Naive thymus-derived CD4-positive, alpha-beta T cell (primary cell): ENCODE results near the gene INTS13. TPM values are rescaled to one million over a fixed set of nuclear protein-coding genes. Genes with fewer than 3 reads are reported as not detected.

Experiments used
- ATAC-seq: fragments of 150-1000 bp; cut with Tn5 transposase; 2 replicates; pipeline ENCODE4 v1.10.0; 2021; ENCODE audit warnings: mild to moderate bottlenecking, moderate library complexity
- CTCF ChIA-PET: fragments of 350-600 bp; sonication (Branson Sonifier 250); formaldehyde crosslinking; loops from one replicate; lab custom pipeline; 2021; ENCODE audit warnings: antibody characterized with exemption; lab: Charles Lee
- POLR2A ChIA-PET: fragments of 350-600 bp; sonication (Branson Sonifier 250); formaldehyde crosslinking; loops from one replicate; lab custom pipeline; 2021; ENCODE audit warnings: antibody characterized with exemption, inconsistent platforms; lab: Charles Lee
- DNase-seq, 9 donors: peaks; one replicate each; pipeline versions ENCODE4 v3.0.0 to v3.0.0-alpha.2; 2020 to 2022; ENCODE audit warnings: mixed read lengths in 1 of 9
- H3K27ac ChIP-seq: one replicate; pipeline ENCODE4 v1.7.0; 2013; ENCODE audit warnings: mild to moderate bottlenecking, low read depth, low read length, moderate library complexity
- H3K27me3 ChIP-seq, 2 donors: one replicate each; pipeline ENCODE4 v1.7.0; 2013; ENCODE audit warnings: low read length in 2 of 2, mild to moderate bottlenecking in 2 of 2, moderate library complexity in 2 of 2; ENCODE audit not compliant: control insufficient read depth in 2 of 2, insufficient read depth in 2 of 2
- H3K36me3 ChIP-seq, 3 experiments: 1 replicate in 2 of 3; 2 replicates in 1 of 3; pipeline ENCODE4 v1.7.0; 2013; ENCODE audit warnings: low read length in 3 of 3, mild to moderate bottlenecking in 3 of 3, moderate library complexity in 1 of 3; ENCODE audit not compliant: insufficient read depth in 3 of 3, control insufficient read depth in 2 of 3
- H3K4me1 ChIP-seq, 2 donors: one replicate each; pipeline ENCODE4 v1.7.0; 2013; ENCODE audit warnings: low read length in 2 of 2, mild to moderate bottlenecking in 2 of 2, moderate library complexity in 1 of 2; ENCODE audit not compliant: control insufficient read depth in 2 of 2, insufficient read depth in 2 of 2
- H3K4me3 ChIP-seq: 2 replicates; pipeline ENCODE4 v1.7.0; 2013; ENCODE audit warnings: mild to moderate bottlenecking, low read length
- H3K9me3 ChIP-seq, 3 experiments: 1 replicate in 2 of 3; 2 replicates in 1 of 3; pipeline ENCODE4 v1.7.0; 2013; ENCODE audit warnings: low read length in 3 of 3; ENCODE audit not compliant: control insufficient read depth in 2 of 3
- H3K27ac Mint-ChIP-seq, 9 donors: one replicate each; pipeline ENCODE4 v1.8.0; 2020 to 2022; ENCODE audit warnings: mixed read lengths in 9 of 9, mild to moderate bottlenecking in 8 of 9, moderate library complexity in 5 of 9, inconsistent platforms in 2 of 9
- H3K27me3 Mint-ChIP-seq, 5 donors: one replicate each; pipeline ENCODE4 v1.8.0; 2021 to 2022; ENCODE audit warnings: mixed read lengths in 5 of 5, mild to moderate bottlenecking in 1 of 5
- H3K36me3 Mint-ChIP-seq, 5 donors: one replicate each; pipeline ENCODE4 v1.8.0; 2020 to 2022; ENCODE audit warnings: mixed read lengths in 5 of 5, mild to moderate bottlenecking in 3 of 5, inconsistent platforms in 1 of 5
- H3K4me1 Mint-ChIP-seq, 7 donors: one replicate each; pipeline ENCODE4 v1.8.0; 2020 to 2022; ENCODE audit warnings: mixed read lengths in 7 of 7, mild to moderate bottlenecking in 3 of 7, inconsistent platforms in 1 of 7
- H3K4me3 Mint-ChIP-seq, 10 donors: one replicate each; pipeline ENCODE4 v1.8.0; 2020 to 2022; ENCODE audit warnings: mild to moderate bottlenecking in 10 of 10, mixed read lengths in 10 of 10, moderate library complexity in 6 of 10, inconsistent platforms in 2 of 10
- H3K9me3 Mint-ChIP-seq, 11 donors: one replicate each; pipeline ENCODE4 v1.8.0; 2020 to 2022; ENCODE audit warnings: mixed read lengths in 11 of 11, mild to moderate bottlenecking in 4 of 11, inconsistent platforms in 1 of 11, moderate library complexity in 1 of 11
- intact Hi-C, 2 donors: fragments of 100-400 bp; cut with micrococcal nuclease; formaldehyde crosslinking; loops; one replicate each; pipeline ENCODE4 v1.15.1; 2023
- polyA plus RNA-seq, 2 donors: library from polyadenylated mRNA; unstranded; fragments of 300-500 nt; fragmentation: Illumina TruSeq; gene quantifications; one replicate each; pipeline ENCODE4 v1.2.3, GENCODE V29; 2021
- total RNA-seq, 6 experiments: library from RNA in 5 of 6; stranded (reverse) in 5 of 6; gene quantifications; 1 replicate in 5 of 6; 2 replicates in 1 of 6; pipeline ENCODE4 v1.2.3 and lab custom pipeline; 2021 to 2026

Gene INTS13
- total RNA-seq (10 to 100 TPM; 13.2 to 46.7 (median 19.0) TPM), polyA plus RNA-seq (10 to 100 TPM; 18.5 to 25.8 TPM), total RNA-seq (lab: John Stamatoyannopoulos, UW) (21.1 reads per million, percentile 51 among the genes with 10 or more reads in this experiment)

GRCh38 chr12:26937863-26938700, at the start of gene INTS13, which contains the start of gene FGFR1OP2:
INTS13 (minus strand) TSS chr12:26937981; CDS start chr12:26936803, 1,178 bp downstream.
FGFR1OP2 (plus strand) TSS chr12:26938470; CDS start chr12:26954159, 15,689 bp downstream.
- Histone ChIP-seq H3K4me3 (peak within 1 kb of the TSS; percentile 96), H3K36me3 (peaks cover 0 to 12% (median 0%) of the 10 kb centered on the region in 3 experiments), H3K27me3 (no peaks in the 10 kb centered on the region), H3K27ac (peak within 1 kb of the TSS; percentile 94), H3K4me1 (peaks cover 32 to 35% of the 10 kb centered on the region in 2 donors), H3K9me3 (no peaks in the 10 kb centered on the region)
- ChIA-PET CTCF (no interaction called here), POLR2A (interaction anchor here (0.9 to 1.1 kb wide), 5 partner anchors 84 to 308 kb away, joined by 3 to 6 read pairs (median 4); partner anchors contain the start of genes ITPR2 and MED21)
- intact Hi-C loops: loop anchor here (1.0 to 10.0 kb wide), 16 partner anchors 34 to 1886 kb away; partner anchors contain the start of genes ITPR2 (in 2 of the 2), MRPS35 (in 2 of the 2), PPFIBP1 (in 2 of the 2) and STK38L (in 2 of the 2)
- H3K4me1 Mint-ChIP-seq: peaks cover 42 to 79% (median 68%) of the 10 kb centered on the region in 7 donors
- DNase-seq (peak; percentile 82 to 96 (median 93)), ATAC-seq (peak; percentile 95)
- H3K9me3 Mint-ChIP-seq: peaks cover 0 to 2% (median 0%) of the 10 kb centered on the region in 11 donors
- H3K27me3 Mint-ChIP-seq: peaks cover 0 to 3% (median 0%) of the 10 kb centered on the region in 5 donors
- peak within 1 kb of the TSS; percentile 91 to 99 (median 95) for H3K27ac Mint-ChIP-seq
- peaks cover 6 to 25% (median 8%) of the 10 kb centered on the region in 5 donors for H3K36me3 Mint-ChIP-seq
- peak within 1 kb of the TSS; percentile 87 to 99 (median 97) for H3K4me3 Mint-ChIP-seq

GRCh38 chr12:26982866-26983265, 45.1 kb upstream of the INTS13 start:
- no peak overlapping the region for H3K27ac Mint-ChIP-seq
- H3K27me3 Mint-ChIP-seq: no peaks in the 10 kb centered on the region
- H3K9me3 Mint-ChIP-seq: peaks cover 0 to 4% (median 0%) of the 10 kb centered on the region in 11 donors
- H3K4me3 Mint-ChIP-seq: no peak overlapping the region
- H3K36me3 ChIP-seq: peaks cover 0 to 34% (median 5%) of the 10 kb centered on the region in 3 experiments
- H3K36me3 Mint-ChIP-seq: peaks cover 25 to 61% (median 46%) of the 10 kb centered on the region in 5 donors
- no peaks in the 10 kb centered on the region for H3K27me3 ChIP-seq
- no peaks in the 10 kb centered on the region for H3K4me1 ChIP-seq
- POLR2A ChIA-PET: no interaction called here
- no peaks in the 10 kb centered on the region for H3K9me3 ChIP-seq
- no peak overlapping the region for H3K4me3 ChIP-seq
- no peak for ATAC-seq
- no peak for DNase-seq
- H3K27ac ChIP-seq: no peak overlapping the region
- CTCF ChIA-PET: no interaction called here
- intact Hi-C loops: no loop called here
- peaks cover 0 to 20% (median 5%) of the 10 kb centered on the region in 7 donors for H3K4me1 Mint-ChIP-seq

GRCh38 chr12:26979733-26980132, 42.0 kb upstream of the INTS13 start:
- H3K4me3 ChIP-seq: no peak overlapping the region
- H3K36me3 Mint-ChIP-seq: peaks cover 7 to 56% (median 35%) of the 10 kb centered on the region in 5 donors
- peaks cover 0 to 23% (median 0%) of the 10 kb centered on the region in 7 donors for H3K4me1 Mint-ChIP-seq
- CTCF ChIA-PET: no interaction called here
- H3K4me1 ChIP-seq: no peaks in the 10 kb centered on the region
- peaks cover 0 to 25% (median 5%) of the 10 kb centered on the region in 3 experiments for H3K36me3 ChIP-seq
- POLR2A ChIA-PET: no interaction called here
- intact Hi-C loops: no loop called here
- ATAC-seq: no peak
- no peaks in the 10 kb centered on the region for H3K27me3 ChIP-seq
- no peak overlapping the region for H3K4me3 Mint-ChIP-seq
- peak overlapping the region in 3 of 9 donors; percentile 22 to 56 (median 40) for H3K27ac Mint-ChIP-seq
- no peak overlapping the region for H3K27ac ChIP-seq
- no peaks in the 10 kb centered on the region for H3K27me3 Mint-ChIP-seq
- H3K9me3 ChIP-seq: no peaks in the 10 kb centered on the region
- no peak for DNase-seq
- no peaks in the 10 kb centered on the region for H3K9me3 Mint-ChIP-seq

GRCh38 chr12:26978801-26979200, 41.0 kb upstream of the INTS13 start:
- peaks cover 2 to 33% (median 5%) of the 10 kb centered on the region in 3 experiments for H3K36me3 ChIP-seq
- POLR2A ChIA-PET: no interaction called here
- ATAC-seq (no peak), DNase-seq (no peak)
- CTCF ChIA-PET: no interaction called here
- H3K27me3 Mint-ChIP-seq: no peaks in the 10 kb centered on the region
- H3K9me3 ChIP-seq: no peaks in the 10 kb centered on the region
- H3K27me3 ChIP-seq: no peaks in the 10 kb centered on the region
- H3K4me3 Mint-ChIP-seq: no peak overlapping the region
- no peak overlapping the region for H3K27ac Mint-ChIP-seq
- no peak overlapping the region for H3K4me3 ChIP-seq
- H3K36me3 Mint-ChIP-seq: peaks cover 5 to 58% (median 33%) of the 10 kb centered on the region in 5 donors
- no peak overlapping the region for H3K27ac ChIP-seq
- H3K4me1 Mint-ChIP-seq: peaks cover 0 to 13% (median 0%) of the 10 kb centered on the region in 7 donors
- H3K4me1 ChIP-seq: no peaks in the 10 kb centered on the region
- intact Hi-C loops: no loop called here
- no peaks in the 10 kb centered on the region for H3K9me3 Mint-ChIP-seq

GRCh38 chr12:26976687-26977086, 38.9 kb upstream of the INTS13 start:
- H3K27ac Mint-ChIP-seq: peak overlapping the region in 3 of 9 donors; percentile 9 to 66 (median 62)
- H3K36me3 ChIP-seq: peaks cover 0 to 30% (median 3%) of the 10 kb centered on the region in 3 experiments

DNA sequence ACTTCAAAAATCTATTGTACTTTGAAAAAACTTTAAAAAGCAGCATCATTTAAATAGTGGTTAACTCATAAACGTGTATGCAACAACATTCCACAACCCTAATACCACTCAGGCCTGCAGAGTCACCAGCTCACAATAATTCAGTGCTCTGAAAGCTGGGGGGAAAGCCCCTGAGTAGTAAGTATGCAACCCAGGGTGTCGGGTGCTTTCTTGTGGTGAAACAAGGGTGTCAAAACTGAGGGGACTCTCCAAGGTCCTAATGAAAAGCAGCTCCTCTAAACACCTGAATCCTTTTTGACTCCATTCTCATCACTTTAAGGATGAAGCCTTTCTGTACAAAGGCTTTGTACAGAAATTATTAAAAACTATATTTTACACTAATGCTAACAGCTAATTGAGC, 34.2 kb upstream of the INTS13 start:
- H3K4me1 Mint-ChIP-seq: peaks cover 6 to 22% (median 14%) of the 10 kb centered on the region in 7 donors
- Histone ChIP-seq H3K9me3 (no peaks in the 10 kb centered on the region), H3K27ac (no peak overlapping the region), H3K4me1 (peaks cover 0 to 19% of the 10 kb centered on the region in 2 donors), H3K27me3 (no peaks in the 10 kb centered on the region), H3K36me3 (peaks cover 0 to 21% (median 3%) of the 10 kb centered on the region in 3 experiments), H3K4me3 (no peak overlapping the region)
- H3K27me3 Mint-ChIP-seq: no peaks in the 10 kb centered on the region
- POLR2A ChIA-PET: interaction anchor here (0.7 to 1.1 kb wide), 3 partner anchors 42 to 835 kb away, joined by 3 to 4 read pairs (median 3); partner anchors contain the start of gene TM7SF3
- CTCF ChIA-PET: interaction anchor here (0.5 kb wide), 1 partner anchor 250 kb away, joined by 3 read pairs; no protein-coding TSS in a partner anchor
- peak overlapping the region in 7 of 9 donors; percentile 9 to 66 (median 45) for H3K27ac Mint-ChIP-seq
- ATAC-seq (peak; percentile 98), DNase-seq (peak in 8 of 9 donors; percentile 15 to 76 (median 44))
- intact Hi-C loops: loop anchor here (1.0 to 2.0 kb wide), 4 partner anchors 34 to 43 kb away; partner anchors contain the start of genes TM7SF3 (in 2 of the 2), FGFR1OP2 (in 1 of the 2) and INTS13 (in 1 of the 2)
- peak overlapping the region in 2 of 10 donors; percentile 16 to 43 for H3K4me3 Mint-ChIP-seq
- H3K36me3 Mint-ChIP-seq: peaks cover 0 to 51% (median 40%) of the 10 kb centered on the region in 5 donors
- peaks cover 0 to 2% (median 0%) of the 10 kb centered on the region in 11 donors for H3K9me3 Mint-ChIP-seq

More at GRCh38 chr12:26976687-26977086, 38.9 kb upstream of the INTS13 start:
- Mint-ChIP-seq H3K4me1 (peaks cover 3 to 17% (median 5%) of the 10 kb centered on the region in 7 donors), H3K36me3 (peaks cover 3 to 49% (median 27%) of the 10 kb centered on the region in 5 donors), H3K4me3 (no peak overlapping the region), H3K27me3 (no peaks in the 10 kb centered on the region), H3K9me3 (peaks cover 0 to 2% (median 0%) of the 10 kb centered on the region in 11 donors)
- no peak overlapping the region for H3K27ac ChIP-seq
- ChIA-PET POLR2A (no interaction called here), CTCF (interaction anchor here (0.6 kb wide), 1 partner anchor 37 kb away, joined by 3 read pairs; no protein-coding TSS in a partner anchor)
- ATAC-seq (no peak), DNase-seq (no peak)
- no peaks in the 10 kb centered on the region for H3K9me3 ChIP-seq
- no peak overlapping the region for H3K4me3 ChIP-seq
- intact Hi-C loops: no loop called here
- peaks cover 0 to 9% of the 10 kb centered on the region in 2 donors for H3K4me1 ChIP-seq
- H3K27me3 ChIP-seq: no peaks in the 10 kb centered on the region
